H9 (cell line): ENCODE measurements around the gene LEO1. TPM values are rescaled to one million over a fixed set of nuclear protein-coding genes. Genes with fewer than 3 reads are reported as not detected.

Source experiments
- DNase-seq: peaks from one replicate; pipeline ENCODE4 v3.0.0-alpha.2; 2017
- H2AFZ ChIP-seq: one replicate; pipeline ENCODE4 v1.6.1; 2013; ENCODE audit warnings: mild to moderate bottlenecking, low read length, control low read depth, moderate library complexity
- H2AK5ac ChIP-seq: 2 replicates; pipeline ENCODE4 v1.6.1; 2013; ENCODE audit warnings: low read length, control low read depth, mixed read lengths; ENCODE audit not compliant: insufficient read length
- H2BK120ac ChIP-seq: one replicate; pipeline ENCODE4 v1.6.1; 2013; ENCODE audit warnings: low read depth, mild to moderate bottlenecking, low read length, control low read depth, inconsistent platforms; ENCODE audit not compliant: poor library complexity, severe bottlenecking
- H2BK12ac ChIP-seq: 2 replicates; pipeline ENCODE4 v1.6.1; 2013; ENCODE audit warnings: low read length, control low read depth, mixed read lengths, low read depth; ENCODE audit not compliant: insufficient read length
- H2BK15ac ChIP-seq: 2 replicates; pipeline ENCODE4 v1.6.1; 2013; ENCODE audit warnings: low read depth, low read length, control low read depth
- H2BK20ac ChIP-seq: one replicate; pipeline ENCODE4 v1.6.1; 2013; ENCODE audit warnings: low read depth, mild to moderate bottlenecking, low read length, control low read depth, inconsistent platforms; ENCODE audit not compliant: poor library complexity, severe bottlenecking
- H2BK5ac ChIP-seq: 2 replicates; pipeline ENCODE4 v1.6.1; 2013; ENCODE audit warnings: low read length, control low read depth, mixed read lengths; ENCODE audit not compliant: insufficient read length
- H3K14ac ChIP-seq: 2 replicates; pipeline ENCODE4 v1.6.1; 2013; ENCODE audit warnings: low read length, control low read depth; ENCODE audit not compliant: insufficient read depth
- H3K18ac ChIP-seq: 2 replicates; pipeline ENCODE4 v1.6.1; 2013; ENCODE audit warnings: low read depth, mild to moderate bottlenecking, mixed read lengths, low read length, control low read depth; ENCODE audit not compliant: insufficient read length
- H3K23ac ChIP-seq: 2 replicates; pipeline ENCODE4 v1.6.1; 2013; ENCODE audit warnings: low read length, control low read depth, mixed read lengths, low read depth; ENCODE audit not compliant: insufficient read length
- H3K23me2 ChIP-seq: 2 replicates; pipeline ENCODE4 v1.6.1; 2013; ENCODE audit warnings: low read depth, mild to moderate bottlenecking, mixed read lengths, low read length, control low read depth; ENCODE audit not compliant: insufficient read length, poor library complexity, severe bottlenecking
- H3K27ac ChIP-seq: 2 replicates; pipeline ENCODE4 v1.5.1; 2013; ENCODE audit warnings: low read length, control low read depth, mixed read lengths, low read depth; ENCODE audit not compliant: insufficient read length
- H3K27me3 ChIP-seq: 2 replicates; pipeline ENCODE4 v1.6.1; 2013; ENCODE audit warnings: low read length, control low read depth, inconsistent platforms; ENCODE audit not compliant: insufficient read depth
- H3K4ac ChIP-seq: 2 replicates; pipeline ENCODE4 v1.6.1; 2013; ENCODE audit warnings: low read depth, mild to moderate bottlenecking, control low read depth, inconsistent platforms, low read length, moderate library complexity
- H3K4me1 ChIP-seq: 2 replicates; pipeline ENCODE4 v1.6.1; 2013; ENCODE audit warnings: low read length, control low read depth, inconsistent platforms; ENCODE audit not compliant: insufficient read depth
- H3K4me2 ChIP-seq: 2 replicates; pipeline ENCODE4 v1.6.1; 2013; ENCODE audit warnings: low read length, control low read depth, mixed read lengths; ENCODE audit not compliant: insufficient read length, insufficient read depth
- H3K56ac ChIP-seq: 2 replicates; pipeline ENCODE4 v1.6.1; 2013; ENCODE audit warnings: low read depth, mild to moderate bottlenecking, mixed read lengths, low read length, control low read depth; ENCODE audit not compliant: insufficient read length
- H3K79me1 ChIP-seq: 2 replicates; pipeline ENCODE4 v1.6.1; 2013; ENCODE audit warnings: low read depth, mild to moderate bottlenecking, moderate library complexity, low read length, control low read depth, inconsistent platforms; ENCODE audit not compliant: insufficient read depth, poor library complexity, severe bottlenecking
- H3K79me2 ChIP-seq: 2 replicates; pipeline ENCODE4 v1.6.1; 2013; ENCODE audit warnings: low read length, control low read depth, inconsistent platforms; ENCODE audit not compliant: insufficient read depth
- H3K9ac ChIP-seq: 2 replicates; pipeline ENCODE4 v1.6.1; 2013; ENCODE audit warnings: low read length, control low read depth, mixed read lengths; ENCODE audit not compliant: insufficient read length; ENCODE audit errors: extremely low read depth
- H3K9me3 ChIP-seq: one replicate; pipeline ENCODE4 v1.6.1; 2013; ENCODE audit warnings: low read depth, low read length, inconsistent platforms; ENCODE audit not compliant: control insufficient read depth
- H3T11ph ChIP-seq: one replicate; pipeline ENCODE4 v1.6.1; 2013; ENCODE audit warnings: mild to moderate bottlenecking, low read length, control low read depth, inconsistent platforms
- H4K20me1 ChIP-seq: one replicate; pipeline ENCODE4 v1.6.1; 2013; ENCODE audit not compliant: control insufficient read depth, insufficient read length, insufficient read depth
- H4K5ac ChIP-seq: 2 replicates; pipeline ENCODE4 v1.6.1; 2013; ENCODE audit warnings: low read depth, mild to moderate bottlenecking, mixed read lengths, low read length, control low read depth; ENCODE audit not compliant: insufficient read length
- H4K8ac ChIP-seq: replicated peaks from 2 replicates; pipeline ENCODE4 v1.6.1; 2013; ENCODE audit warnings: low read length, control low read depth, mixed read lengths, low read depth; ENCODE audit not compliant: insufficient read length
- H4K91ac ChIP-seq: 2 replicates; pipeline ENCODE4 v1.6.1; 2013; ENCODE audit warnings: low read depth, mild to moderate bottlenecking, moderate library complexity, mixed read lengths, low read length, control low read depth; ENCODE audit not compliant: insufficient read length
- H3K27ac Mint-ChIP-seq, 3 experiments: 2 replicates in 2 of 3; 3 replicates in 1 of 3; pipeline ENCODE4 v1.8.0; 2020 to 2021; ENCODE audit warnings: mixed read lengths in 3 of 3, mild to moderate bottlenecking in 1 of 3, moderate library complexity in 1 of 3
- H3K27me3 Mint-ChIP-seq: 2 replicates; pipeline ENCODE4 v1.8.0; 2021; ENCODE audit warnings: low read depth, mild to moderate bottlenecking, moderate library complexity, mixed read lengths
- H3K36me3 Mint-ChIP-seq, 3 experiments: 2 replicates in 2 of 3; 3 replicates in 1 of 3; pipeline ENCODE4 v1.8.0; 2020 to 2021; ENCODE audit warnings: low read depth in 3 of 3, mixed read lengths in 3 of 3; ENCODE audit not compliant: insufficient read depth in 1 of 3
- H3K4me1 Mint-ChIP-seq, 2 experiments: 2 replicates each; pipeline ENCODE4 v1.8.0; 2020; ENCODE audit warnings: mixed read lengths in 2 of 2
- H3K4me3 Mint-ChIP-seq, 2 experiments: 2 replicates in 1 of 2; 3 replicates in 1 of 2; pipeline ENCODE4 v1.8.0; 2020 to 2021; ENCODE audit warnings: mild to moderate bottlenecking in 2 of 2, mixed read lengths in 2 of 2, moderate library complexity in 1 of 2
- H3K9me3 Mint-ChIP-seq, 2 experiments: 2 replicates in 1 of 2; 3 replicates in 1 of 2; pipeline ENCODE4 v1.8.0; 2020; ENCODE audit warnings: mild to moderate bottlenecking in 2 of 2, mixed read lengths in 2 of 2, moderate library complexity in 1 of 2
- WGBS: extraction: QIAGEN DNeasy Blood & Tissue Kit; methylation state at CpG from one replicate; pipeline ENCODE4 v1.1.7; 2013; ENCODE audit warnings: missing lambda C conversion rate, low lambda C conversion rate, mixed read lengths; ENCODE audit not compliant: insufficient read length; ENCODE audit errors: extremely low coverage; 5-methylcytosine and 5-hydroxymethylcytosine counted together
- total RNA-seq: library from RNA; stranded (reverse); gene quantifications from 2 replicates; pipeline ENCODE4 v1.2.1, GENCODE V29; 2021
- TF ChIP-seq, protein P1 (sequence below): fragments of 200-600 bp; sonication (generic); conservative IDR thresholded peaks from 3 replicates; pipeline ENCODE4 v1.8.0; 2021; ENCODE audit warnings: antibody characterized with exemption, mild to moderate bottlenecking

Gene LEO1
- total RNA-seq, 1 experiment from 2014 or later: 30.3 TPM

DNA sequence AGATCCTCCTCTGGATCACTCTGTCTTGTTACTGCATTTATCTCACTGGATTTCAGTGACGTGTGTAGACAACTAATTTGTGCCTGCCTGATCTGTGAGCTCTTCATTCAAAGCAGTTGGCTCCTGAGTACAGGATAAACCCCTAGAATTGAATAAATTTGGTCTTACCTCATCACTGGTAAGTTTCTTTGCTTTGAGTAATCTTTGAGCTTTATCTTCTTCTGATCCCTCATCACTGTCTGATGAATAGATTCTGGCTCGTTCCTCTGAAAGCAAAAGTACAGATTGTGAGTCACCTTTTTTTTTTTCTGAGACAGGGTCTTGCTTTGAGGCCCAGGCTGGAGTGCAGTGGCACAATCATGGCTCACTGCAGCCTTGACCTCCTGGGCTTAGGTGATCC, 24.5 kb downstream of the LEO1 start:
- peaks cover 33 to 82% (median 68%) of the 10 kb centered on the region in 3 experiments; a peak in 6 of 7 replicates for H3K36me3 Mint-ChIP-seq
- TF ChIP-seq, protein P1, sequence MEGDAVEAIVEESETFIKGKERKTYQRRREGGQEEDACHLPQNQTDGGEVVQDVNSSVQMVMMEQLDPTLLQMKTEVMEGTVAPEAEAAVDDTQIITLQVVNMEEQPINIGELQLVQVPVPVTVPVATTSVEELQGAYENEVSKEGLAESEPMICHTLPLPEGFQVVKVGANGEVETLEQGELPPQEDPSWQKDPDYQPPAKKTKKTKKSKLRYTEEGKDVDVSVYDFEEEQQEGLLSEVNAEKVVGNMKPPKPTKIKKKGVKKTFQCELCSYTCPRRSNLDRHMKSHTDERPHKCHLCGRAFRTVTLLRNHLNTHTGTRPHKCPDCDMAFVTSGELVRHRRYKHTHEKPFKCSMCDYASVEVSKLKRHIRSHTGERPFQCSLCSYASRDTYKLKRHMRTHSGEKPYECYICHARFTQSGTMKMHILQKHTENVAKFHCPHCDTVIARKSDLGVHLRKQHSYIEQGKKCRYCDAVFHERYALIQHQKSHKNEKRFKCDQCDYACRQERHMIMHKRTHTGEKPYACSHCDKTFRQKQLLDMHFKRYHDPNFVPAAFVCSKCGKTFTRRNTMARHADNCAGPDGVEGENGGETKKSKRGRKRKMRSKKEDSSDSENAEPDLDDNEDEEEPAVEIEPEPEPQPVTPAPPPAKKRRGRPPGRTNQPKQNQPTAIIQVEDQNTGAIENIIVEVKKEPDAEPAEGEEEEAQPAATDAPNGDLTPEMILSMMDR: no peak

More for the DNA sequence above, 24.5 kb downstream of the LEO1 start:
- H3K27ac ChIP-seq: no peak overlapping the region
- no peaks in the 10 kb centered on the region for H3K23me2 ChIP-seq
- H4K5ac ChIP-seq: no peak overlapping the region
- Mint-ChIP-seq H3K9me3 (no peaks in the 10 kb centered on the region), H3K27ac (no peak overlapping the region), H3K4me1 (0 out of 4 replicates have a peak, but pooled peaks cover 0 to 2% of the 10 kb centered on the region in 2 experiments), H3K4me3 (no peak overlapping the region), H3K27me3 (no peaks in the 10 kb centered on the region)
- H3K4me1 ChIP-seq: no peaks in the 10 kb centered on the region
- H3K9ac ChIP-seq: no peak overlapping the region
- H3K4ac ChIP-seq: no peak overlapping the region
- no peak overlapping the region for H2BK15ac ChIP-seq
- H4K20me1 ChIP-seq: no peaks in the 10 kb centered on the region
- no peak overlapping the region for H2AK5ac ChIP-seq
- no peak overlapping the region for H3K14ac ChIP-seq
- H4K91ac ChIP-seq: no peak overlapping the region
- no peak overlapping the region for H3K4me2 ChIP-seq
- DNase-seq: no peak
- H4K8ac ChIP-seq: no peak overlapping the region
- H3K27me3 ChIP-seq: no peaks in the 10 kb centered on the region
- no peak overlapping the region for H2BK120ac ChIP-seq
- H3K79me1 ChIP-seq: no peaks in the 10 kb centered on the region
- WGBS: no CpG with 5 or more reads among the region's 2 CpGs
- H2BK12ac ChIP-seq: no peak overlapping the region
- H3K56ac ChIP-seq: no peak overlapping the region
- H3K23ac ChIP-seq: no peak overlapping the region
- no peak overlapping the region for H3K18ac ChIP-seq
- H2BK5ac ChIP-seq: no peak overlapping the region
- no peaks in the 10 kb centered on the region for H3K9me3 ChIP-seq
- no peak overlapping the region for H3T11ph ChIP-seq
- H3K79me2 ChIP-seq: no peaks in the 10 kb centered on the region
- H2BK20ac ChIP-seq: no peak overlapping the region
- no peak overlapping the region for H2AFZ ChIP-seq
